Bronchial epithelial cell (primary cell): ENCODE data around the gene CHIA. TPM values are rescaled to one million over a fixed set of nuclear protein-coding genes. Genes with fewer than 3 reads are reported as not detected.
A peak's percentile ranks its signal among the peaks of the same experiment; 100 is the strongest.

Experiments
- DNase-seq: peaks from one replicate; pipeline ENCODE4 v3.0.0-alpha.2; 2010; ENCODE audit warnings: low read depth
- FAIRE-seq: peaks from 2 replicates; lab custom pipeline; 2011; peaks lifted over from hg19 to GRCh38; lab: Jason Lieb, UNC
- H3K27me3 ChIP-seq: 2 replicates; pipeline ENCODE4 v1.5.1; 2011; ENCODE audit warnings: low read length; ENCODE audit not compliant: control insufficient read depth, insufficient read depth
- H3K36me3 ChIP-seq: 2 replicates; pipeline ENCODE4 v1.5.1; 2011; ENCODE audit warnings: low read length; ENCODE audit not compliant: control insufficient read depth, insufficient read depth
- H3K4me3 ChIP-seq: 2 replicates; pipeline ENCODE4 v1.5.1; 2011; ENCODE audit warnings: mild to moderate bottlenecking, low read depth, low read length, control low read depth
- total RNA-seq: library from RNA; depleted of rRNA; stranded (reverse); fragments of >200 nt; gene quantifications from 2 replicates; pipeline ENCODE4 v1.2.1, GENCODE V29; 2014
- TF ChIP-seq, protein P1 (sequence below): IDR thresholded peaks from 2 replicates; pipeline ENCODE4 v1.5.1; 2011; ENCODE audit warnings: mild to moderate bottlenecking, moderate library complexity, low read length, control low read depth, inconsistent platforms; ENCODE audit not compliant: insufficient read depth, severe bottlenecking

The CHIA gene
- total RNA-seq, 1 donor from 2014 or later, result not detected

DNA sequence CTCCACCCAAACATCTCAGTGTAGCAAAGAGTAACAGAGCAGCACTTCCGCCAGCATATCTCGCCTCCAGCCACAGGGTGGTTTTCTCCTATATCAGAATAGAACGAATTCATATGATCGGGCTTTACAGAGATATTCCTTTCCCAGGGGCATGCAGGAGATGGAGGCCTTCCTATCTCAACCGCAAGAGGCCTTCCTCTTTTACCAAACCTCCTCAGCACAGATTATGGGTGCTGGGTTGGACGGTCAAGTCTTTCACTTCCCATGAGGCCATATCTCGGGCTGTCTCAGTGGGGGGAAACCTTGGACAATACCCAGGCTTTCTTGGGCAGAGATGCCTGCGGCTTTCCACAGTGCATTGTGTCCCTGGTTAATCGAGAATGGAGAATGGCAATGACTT is 71.1 kb downstream of the CHIA start:
- Histone ChIP-seq H3K36me3 (no peaks in the 10 kb centered on the region), H3K4me3 (no peak overlapping the region), H3K27me3 (no peaks in the 10 kb centered on the region)
- TF ChIP-seq, protein P1, sequence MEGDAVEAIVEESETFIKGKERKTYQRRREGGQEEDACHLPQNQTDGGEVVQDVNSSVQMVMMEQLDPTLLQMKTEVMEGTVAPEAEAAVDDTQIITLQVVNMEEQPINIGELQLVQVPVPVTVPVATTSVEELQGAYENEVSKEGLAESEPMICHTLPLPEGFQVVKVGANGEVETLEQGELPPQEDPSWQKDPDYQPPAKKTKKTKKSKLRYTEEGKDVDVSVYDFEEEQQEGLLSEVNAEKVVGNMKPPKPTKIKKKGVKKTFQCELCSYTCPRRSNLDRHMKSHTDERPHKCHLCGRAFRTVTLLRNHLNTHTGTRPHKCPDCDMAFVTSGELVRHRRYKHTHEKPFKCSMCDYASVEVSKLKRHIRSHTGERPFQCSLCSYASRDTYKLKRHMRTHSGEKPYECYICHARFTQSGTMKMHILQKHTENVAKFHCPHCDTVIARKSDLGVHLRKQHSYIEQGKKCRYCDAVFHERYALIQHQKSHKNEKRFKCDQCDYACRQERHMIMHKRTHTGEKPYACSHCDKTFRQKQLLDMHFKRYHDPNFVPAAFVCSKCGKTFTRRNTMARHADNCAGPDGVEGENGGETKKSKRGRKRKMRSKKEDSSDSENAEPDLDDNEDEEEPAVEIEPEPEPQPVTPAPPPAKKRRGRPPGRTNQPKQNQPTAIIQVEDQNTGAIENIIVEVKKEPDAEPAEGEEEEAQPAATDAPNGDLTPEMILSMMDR, result no peak
- DNase-seq (no peak), FAIRE-seq (no peak)

- TF ChIP-seq, protein P1, result no peak
- FAIRE-seq (no peak), DNase-seq (peak; percentile 47)
- Histone ChIP-seq H3K4me3 (no peak overlapping the region), H3K27me3 (peaks cover 2% of the 10 kb centered on the region), H3K36me3 (no peaks in the 10 kb centered on the region)
Observed at GRCh38 chr1:111364690-111365089, 74.0 kb downstream of the CHIA start.

DNA sequence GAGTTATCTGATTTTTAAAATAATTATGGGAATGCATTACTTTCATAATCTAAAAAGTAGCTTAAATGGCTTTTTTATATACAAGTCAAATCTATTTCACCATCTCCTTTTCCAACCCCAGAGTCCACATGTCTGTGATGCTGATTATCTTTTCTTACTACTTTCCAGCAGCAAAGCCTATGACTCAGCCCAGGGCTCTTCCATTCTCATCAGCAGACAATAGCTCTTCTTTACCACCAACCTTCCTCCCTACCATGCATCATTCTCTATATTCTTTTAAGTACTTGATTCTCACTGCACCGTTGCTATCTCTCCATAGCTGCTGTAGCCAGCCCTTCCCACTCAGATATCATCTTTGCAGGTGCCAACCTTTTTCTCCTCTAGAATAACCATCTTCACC is 75.6 kb downstream of the CHIA start:
- DNase-seq, result peak; percentile 34
- no peak overlapping the region for H3K4me3 ChIP-seq
- FAIRE-seq, result no peak
- no peaks in the 10 kb centered on the region for H3K36me3 ChIP-seq
- TF ChIP-seq, protein P1, result no peak
- peaks cover 2% of the 10 kb centered on the region for H3K27me3 ChIP-seq

GRCh38 chr1:111369177-111369576 is 78.5 kb downstream of the CHIA start:
- DNase-seq, result no peak
- Histone ChIP-seq H3K27me3 (peaks cover 2% of the 10 kb centered on the region), H3K4me3 (no peak overlapping the region), H3K36me3 (no peaks in the 10 kb centered on the region)
- no peak for FAIRE-seq
- TF ChIP-seq, protein P1, result no peak

DNA sequence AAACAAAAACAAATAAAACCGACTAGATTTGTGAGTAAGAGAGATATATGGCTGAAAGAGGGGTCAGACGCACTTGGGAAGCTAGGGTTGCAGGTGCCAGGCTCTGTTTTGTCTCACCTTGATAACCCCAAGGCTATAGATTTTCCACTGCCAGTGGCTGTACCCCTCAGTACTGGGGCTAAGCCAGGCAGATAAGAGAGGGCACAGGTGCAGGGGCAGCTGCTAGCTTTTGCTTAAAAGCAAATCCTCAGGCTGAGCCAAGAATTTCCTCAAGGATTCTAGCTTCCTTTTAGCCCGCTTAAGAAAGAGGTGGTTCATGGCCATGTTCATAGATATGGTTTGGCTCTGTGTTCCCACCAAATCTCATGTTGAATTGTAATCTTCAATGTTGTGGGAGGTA is 79.0 kb downstream of the CHIA start:
- FAIRE-seq (no peak), DNase-seq (no peak)
- Histone ChIP-seq H3K36me3 (no peaks in the 10 kb centered on the region), H3K27me3 (peaks cover 2% of the 10 kb centered on the region), H3K4me3 (no peak overlapping the region)
- TF ChIP-seq, protein P1, result no peak

Other genes starting within 250 kb of the CHIA start
- 81.3 and 93.7 TPM in 2 replicates for gene DRAM2, start 150.8 kb upstream of the CHIA start, total RNA-seq
- 45.6 and 49.5 TPM in 2 replicates for gene CEPT1, start 150.6 kb upstream of the CHIA start, total RNA-seq
- 23.7 and 24.3 TPM in 2 replicates for gene DENND2D, start 90.2 kb upstream of the CHIA start, total RNA-seq
- 0.26 TPM in 1 of 2 replicates, not detected in the other for gene CHI3L2, start 63.1 kb upstream of the CHIA start, total RNA-seq
- 1.6 and 1.7 TPM in 2 replicates for gene OVGP1, start 136.9 kb downstream of the CHIA start, total RNA-seq
- gene WDR77, start 158.4 kb downstream of the CHIA start, total RNA-seq, result 31.7 and 57.4 TPM in 2 replicates
- 234 and 259 TPM in 2 replicates for gene ATP5PB, start 158.6 kb downstream of the CHIA start, total RNA-seq
- 0.38 and 1.1 TPM in 2 replicates for gene C1orf162, start 183.1 kb downstream of the CHIA start, total RNA-seq
- gene ADORA3, start 212.8 kb downstream of the CHIA start, total RNA-seq, result not detected in 2 replicates
- gene TMIGD3, start 212.8 kb downstream of the CHIA start, total RNA-seq, result not detected in 2 replicates